RWPE2 (cell line): ENCODE measurements around the gene FOXS1.

Experiments used
- ATAC-seq: fragments of 200-7000 bp; cut with Tn5 transposase; 3 replicates; pipeline ENCODE4 v1.9.1; 2021; ENCODE audit warnings: low read depth
- DNase-seq: peaks from one replicate; pipeline ENCODE4 v3.0.0-alpha.2; 2020; ENCODE audit warnings: low spot score
- H3K27ac ChIP-seq: fragments of 450-650 bp; 2 replicates; pipeline ENCODE4 v1.5.1; 2017; ENCODE audit warnings: mild to moderate bottlenecking; ENCODE audit not compliant: poor library complexity, severe bottlenecking
- H3K27me3 ChIP-seq: fragments of 250-450 bp; sonication (Bioruptor Pico); 2 replicates; pipeline ENCODE4 v1.5.1; 2021; ENCODE audit warnings: mild to moderate bottlenecking, moderate library complexity; ENCODE audit not compliant: insufficient read depth, poor library complexity, severe bottlenecking
- H3K36me3 ChIP-seq: fragments of 250-450 bp; sonication (Bioruptor Pico); 2 replicates; pipeline ENCODE4 v1.5.1; 2020; ENCODE audit warnings: low read depth, mild to moderate bottlenecking, moderate library complexity
- H3K4me1 ChIP-seq: fragments of 250-450 bp; sonication (Bioruptor Pico); 2 replicates; pipeline ENCODE4 v1.5.1; 2021; ENCODE audit warnings: mild to moderate bottlenecking, moderate library complexity; ENCODE audit not compliant: insufficient read depth, poor library complexity, severe bottlenecking
- H3K4me3 ChIP-seq: fragments of 250-450 bp; sonication (Bioruptor Pico); 2 replicates; pipeline ENCODE4 v1.5.1; 2021; ENCODE audit warnings: mild to moderate bottlenecking, moderate library complexity; ENCODE audit not compliant: severe bottlenecking
- H3K9me3 ChIP-seq: fragments of 250-450 bp; sonication (Bioruptor Pico); 2 replicates; pipeline ENCODE4 v1.5.1; 2021; ENCODE audit warnings: mild to moderate bottlenecking, moderate library complexity; ENCODE audit not compliant: severe bottlenecking
- CTCF ChIP-seq: fragments of 450-650 bp; IDR thresholded peaks from one replicate; pipeline ENCODE4 v1.5.1; 2017; ENCODE audit warnings: mild to moderate bottlenecking, moderate library complexity; ENCODE audit not compliant: poor library complexity, severe bottlenecking

Gene FOXS1

GRCh38 chr20:31864521-31865400, 19.4 kb upstream of the FOXS1 start:
- no peak for ATAC-seq
- Histone ChIP-seq H3K27me3 (peaks cover 35% of the 10 kb centered on the region), H3K9me3 (no peaks in the 10 kb centered on the region), H3K4me3 (no peak overlapping the region), H3K36me3 (no peaks in the 10 kb centered on the region), H3K4me1 (no peaks in the 10 kb centered on the region), H3K27ac (no peak overlapping the region)
- no peak for TF ChIP-seq CTCF
- peak; percentile 79 for DNase-seq

DNA sequence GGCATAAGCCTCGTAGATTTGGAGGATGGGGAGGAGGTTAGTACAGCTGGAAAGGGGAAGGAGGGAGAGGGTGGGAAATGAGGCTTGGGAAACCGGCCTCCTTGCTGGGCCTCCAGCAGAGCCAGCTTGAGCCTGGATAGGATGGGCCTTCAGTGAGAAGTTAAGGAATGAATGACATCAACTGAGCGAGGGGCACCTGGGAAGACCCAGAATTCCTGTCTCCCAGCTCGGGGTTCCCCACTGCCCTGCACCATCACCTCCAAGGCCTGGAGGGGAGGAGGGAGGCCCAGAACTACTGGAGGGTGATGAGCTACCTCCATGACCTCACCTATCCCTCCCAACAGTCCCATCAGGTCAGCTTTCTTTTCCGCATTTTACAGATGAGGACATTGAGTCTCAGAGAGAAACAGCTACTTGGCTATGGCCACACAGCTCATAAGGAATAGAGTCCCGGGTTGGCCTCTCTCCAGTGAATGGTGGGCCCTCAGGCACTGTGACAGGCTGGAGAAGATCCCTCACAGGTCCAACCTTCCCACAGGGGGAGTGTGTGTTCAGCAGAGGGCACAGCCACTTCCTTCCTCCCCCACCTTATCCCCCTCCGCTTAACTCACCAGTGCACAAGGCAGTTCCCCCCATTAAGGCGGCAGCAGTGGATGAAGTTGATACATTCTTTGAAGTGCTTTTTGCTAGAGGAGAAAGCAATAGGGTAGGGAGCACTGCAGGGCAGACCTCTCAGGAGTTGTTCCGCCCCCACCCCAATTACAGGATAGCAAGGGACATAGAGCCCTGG, 18.1 kb upstream of the FOXS1 start:
- peak; percentile 65 for DNase-seq
- no peaks in the 10 kb centered on the region for H3K4me1 ChIP-seq
- H3K9me3 ChIP-seq = no peaks in the 10 kb centered on the region
- no peak for TF ChIP-seq CTCF
- no peak for ATAC-seq
- H3K27ac ChIP-seq = no peak overlapping the region
- H3K36me3 ChIP-seq = no peaks in the 10 kb centered on the region
- H3K27me3 ChIP-seq = peaks cover 35% of the 10 kb centered on the region
- H3K4me3 ChIP-seq = no peak overlapping the region

GRCh38 chr20:31862506-31862905, 17.1 kb upstream of the FOXS1 start:
- Histone ChIP-seq H3K27ac (no peak overlapping the region), H3K4me1 (no peaks in the 10 kb centered on the region), H3K27me3 (peaks cover 43% of the 10 kb centered on the region), H3K9me3 (no peaks in the 10 kb centered on the region), H3K4me3 (no peak overlapping the region), H3K36me3 (no peaks in the 10 kb centered on the region)
- no peak for TF ChIP-seq CTCF
- DNase-seq (peak; percentile 74), ATAC-seq (no peak)

GRCh38 chr20:31862157-31862470, 16.7 kb upstream of the FOXS1 start:
- Histone ChIP-seq H3K4me1 (no peaks in the 10 kb centered on the region), H3K4me3 (no peak overlapping the region), H3K27ac (no peak overlapping the region), H3K9me3 (no peaks in the 10 kb centered on the region), H3K27me3 (peaks cover 45% of the 10 kb centered on the region), H3K36me3 (no peaks in the 10 kb centered on the region)
- no peak for ATAC-seq
- peak; percentile 63 for DNase-seq
- no peak for TF ChIP-seq CTCF
